Natural killer cell (primary cell): Measurements from ENCODE around the gene WDR38. TPM values are rescaled to one million over a fixed set of nuclear protein-coding genes. Genes with fewer than 3 reads are reported as not detected.

Experiments
- ATAC-seq, 3 donors: fragments of 150-1000 bp in 2 of 3; fragments of 200-7000 bp in 1 of 3; cut with Tn5 transposase; 1 replicate in 1 of 3; 2 replicates in 2 of 3; pipeline ENCODE4 v1.10.0; 2021; ENCODE audit warnings: mild to moderate bottlenecking in 2 of 3, moderate library complexity in 2 of 3
- DNase-seq, 2 donors: peaks; one replicate each; pipeline versions ENCODE4 v3.0.0 to v3.0.0-alpha.2; 2013 to 2021; ENCODE audit warnings: mixed read lengths in 1 of 2
- H3K27ac ChIP-seq: one replicate; pipeline ENCODE4 v1.5.1; 2013; ENCODE audit warnings: mild to moderate bottlenecking, low read length
- H3K27me3 ChIP-seq: one replicate; pipeline ENCODE4 v1.6.1; 2013; ENCODE audit warnings: low read length; ENCODE audit not compliant: control insufficient read depth, insufficient read depth
- H3K36me3 ChIP-seq: one replicate; pipeline ENCODE4 v1.6.1; 2013; ENCODE audit warnings: low read length; ENCODE audit not compliant: control insufficient read depth, insufficient read depth
- H3K4me1 ChIP-seq: one replicate; pipeline ENCODE4 v1.6.1; 2013; ENCODE audit warnings: low read length; ENCODE audit not compliant: control insufficient read depth, insufficient read depth
- H3K4me3 ChIP-seq: one replicate; pipeline ENCODE4 v1.5.1; 2013; ENCODE audit warnings: low read length
- H3K9me3 ChIP-seq: one replicate; pipeline ENCODE4 v1.6.1; 2013; ENCODE audit warnings: low read length; ENCODE audit not compliant: control insufficient read depth, insufficient read depth
- H3K27ac Mint-ChIP-seq, 2 donors: one replicate each; pipeline ENCODE4 v1.8.0; 2022; ENCODE audit warnings: mild to moderate bottlenecking in 2 of 2, mixed read lengths in 2 of 2, moderate library complexity in 1 of 2
- H3K27me3 Mint-ChIP-seq, 2 donors: one replicate each; pipeline ENCODE4 v1.8.0; 2022; ENCODE audit warnings: low read depth in 2 of 2, mixed read lengths in 2 of 2
- H3K36me3 Mint-ChIP-seq: one replicate; pipeline ENCODE4 v1.8.0; 2022; ENCODE audit warnings: mixed read lengths
- H3K4me1 Mint-ChIP-seq, 2 donors: one replicate each; pipeline ENCODE4 v1.8.0; 2022; ENCODE audit warnings: mixed read lengths in 2 of 2
- H3K4me3 Mint-ChIP-seq: one replicate; pipeline ENCODE4 v1.8.0; 2022; ENCODE audit warnings: mild to moderate bottlenecking, moderate library complexity, mixed read lengths
- H3K9me3 Mint-ChIP-seq, 2 donors: one replicate each; pipeline ENCODE4 v1.8.0; 2022; ENCODE audit warnings: mixed read lengths in 2 of 2
- CTCF ChIP-seq: fragments of 200-600 bp; IDR thresholded peaks from one replicate; pipeline ENCODE4 v1.8.0; 2022; ENCODE audit warnings: antibody characterized with exemption
- WGBS: methylation state at CpG from one replicate; pipeline ENCODE4 v1.1.7; 2013; ENCODE audit warnings: missing lambda C conversion rate; ENCODE audit not compliant: insufficient coverage; 5-methylcytosine and 5-hydroxymethylcytosine counted together
- intact Hi-C: fragments of 100-400 bp; cut with micrococcal nuclease; formaldehyde crosslinking; loops from one replicate; pipeline ENCODE4 v1.14.2; 2022
- total RNA-seq, 4 donors: library from RNA; stranded (reverse); fragments of 120-200 nt in 1 of 4; gene quantifications; one replicate each; pipeline versions ENCODE4 v1.2.3 to v1.2.4, GENCODE V29; 2013 to 2022

Gene WDR38
- total RNA-seq, 3 donors from 2014 or later (not counting 1 experiment from before 2014, with no cell fraction given), result not detected

- Mint-ChIP-seq H3K27me3 (no peaks in the 10 kb centered on the region), H3K36me3 (peaks cover 6% of the 10 kb centered on the region), H3K4me1 (peaks cover 65% of the 10 kb centered on the region in 2 donors), H3K4me3 (peak overlapping the region; percentile 97), H3K27ac (peak overlapping the region; percentile 97), H3K9me3 (no peaks in the 10 kb centered on the region)
- intact Hi-C loops, result loop anchor here (1.0 to 5.0 kb wide), 5 partner anchors 8 to 248 kb away; partner anchors contain the start of genes ARPC5L, GOLGA1, NR6A1 and WDR38
- Histone ChIP-seq H3K36me3 (peaks cover 25% of the 10 kb centered on the region), H3K4me3 (peak overlapping the region; percentile 96), H3K27me3 (no peaks in the 10 kb centered on the region), H3K9me3 (no peaks in the 10 kb centered on the region), H3K4me1 (peaks cover 71% of the 10 kb centered on the region), H3K27ac (peak overlapping the region; percentile 96)
- peak in 1 of 2 donors; percentile 33 for DNase-seq
- 15% methylated on average over 6 of the region's 6 CpGs for WGBS
- ATAC-seq, result peak in 1 of 3 donors; percentile 4
- no peak for TF ChIP-seq CTCF
These were observed 17.5 kb downstream of the WDR38 start for GRCh38 chr9:124870723-124871122.

GRCh38 chr9:124871156-124871561, 17.9 kb downstream of the WDR38 start:
- 43% methylated on average over 11 of the region's 11 CpGs for WGBS
- H3K9me3 Mint-ChIP-seq, result no peaks in the 10 kb centered on the region
- intact Hi-C loops, result loop anchor here (5.0 kb wide), 2 partner anchors 99 to 249 kb away; partner anchors contain the start of gene NR6A1
- ATAC-seq (no peak), DNase-seq (no peak)
- Histone ChIP-seq H3K27ac (peak overlapping the region; percentile 96), H3K27me3 (no peaks in the 10 kb centered on the region), H3K4me1 (peaks cover 76% of the 10 kb centered on the region), H3K9me3 (no peaks in the 10 kb centered on the region), H3K4me3 (peak overlapping the region; percentile 96), H3K36me3 (peaks cover 28% of the 10 kb centered on the region)
- H3K4me3 Mint-ChIP-seq, result peak overlapping the region; percentile 97
- peak overlapping the region; percentile 97 for H3K27ac Mint-ChIP-seq
- peaks cover 6% of the 10 kb centered on the region for H3K36me3 Mint-ChIP-seq
- peaks cover 65% of the 10 kb centered on the region in 2 donors for H3K4me1 Mint-ChIP-seq
- no peaks in the 10 kb centered on the region for H3K27me3 Mint-ChIP-seq
- TF ChIP-seq CTCF, result no peak

GRCh38 chr9:124873664-124874063, 20.4 kb downstream of the WDR38 start:
- Mint-ChIP-seq H3K27me3 (no peaks in the 10 kb centered on the region), H3K9me3 (no peaks in the 10 kb centered on the region), H3K4me1 (peaks cover 77 to 78% of the 10 kb centered on the region in 2 donors), H3K4me3 (peak overlapping the region; percentile 97), H3K27ac (peak overlapping the region; percentile 97), H3K36me3 (peaks cover 13% of the 10 kb centered on the region)
- no peaks in the 10 kb centered on the region for H3K9me3 ChIP-seq
- TF ChIP-seq CTCF, result no peak
- no peak overlapping the region for H3K4me3 ChIP-seq
- peaks cover 52% of the 10 kb centered on the region for H3K36me3 ChIP-seq
- peak; percentile 48 to 75 for DNase-seq
- peak overlapping the region; percentile 96 for H3K27ac ChIP-seq
- H3K27me3 ChIP-seq, result no peaks in the 10 kb centered on the region
- ATAC-seq, result peak in 1 of 3 donors; percentile 2
- intact Hi-C loops, result loop anchor here (5.0 kb wide), 2 partner anchors 101 to 251 kb away; partner anchors contain the start of gene NR6A1
- peaks cover 67% of the 10 kb centered on the region for H3K4me1 ChIP-seq
- 62% methylated on average over 13 of the region's 14 CpGs for WGBS

GRCh38 chr9:124875501-124875900, 22.2 kb downstream of the WDR38 start:
- Mint-ChIP-seq H3K27me3 (no peaks in the 10 kb centered on the region), H3K27ac (peak overlapping the region; percentile 97), H3K4me1 (peaks cover 74 to 75% of the 10 kb centered on the region in 2 donors), H3K4me3 (no peak overlapping the region), H3K36me3 (peaks cover 18% of the 10 kb centered on the region), H3K9me3 (no peaks in the 10 kb centered on the region)
- Histone ChIP-seq H3K9me3 (no peaks in the 10 kb centered on the region), H3K27me3 (no peaks in the 10 kb centered on the region), H3K4me1 (peaks cover 63% of the 10 kb centered on the region), H3K36me3 (peaks cover 70% of the 10 kb centered on the region), H3K4me3 (no peak overlapping the region), H3K27ac (no peak overlapping the region)
- no peak for ATAC-seq
- WGBS, result 94% methylated on average over 6 of the region's 6 CpGs
- TF ChIP-seq CTCF, result no peak
- intact Hi-C loops, result no loop called here
- no peak for DNase-seq
